GM13976 (cell line): Measurements from ENCODE around the gene NKTR.

ENCODE experiments used
- DNase-seq: peaks from one replicate; pipeline ENCODE4 v3.0.0; 2012; ENCODE audit warnings: low spot score
- CTCF ChIP-seq: IDR thresholded peaks from 2 replicates; pipeline ENCODE4 v1.5.1; 2012; ENCODE audit warnings: borderline replicate concordance, mild to moderate bottlenecking; ENCODE audit not compliant: insufficient read depth; ENCODE audit errors: extremely low read depth, missing control alignments, control extremely low read depth
- in situ Hi-C: fragments of 300-500 bp; cut with MboI; formaldehyde crosslinking; loops from one replicate; pipeline ENCODE4 v1.12.0; 2022; ENCODE audit warnings: low sequenced_read_pairs, mixed read lengths, inconsistent platforms; ENCODE audit not compliant: unreplicated experiment

NKTR gene

GRCh38 chr3:42688016-42688415, 87.5 kb downstream of the NKTR start:
- in situ Hi-C loops = no loop called here
- TF ChIP-seq CTCF = no peak
- no peak for DNase-seq

DNA sequence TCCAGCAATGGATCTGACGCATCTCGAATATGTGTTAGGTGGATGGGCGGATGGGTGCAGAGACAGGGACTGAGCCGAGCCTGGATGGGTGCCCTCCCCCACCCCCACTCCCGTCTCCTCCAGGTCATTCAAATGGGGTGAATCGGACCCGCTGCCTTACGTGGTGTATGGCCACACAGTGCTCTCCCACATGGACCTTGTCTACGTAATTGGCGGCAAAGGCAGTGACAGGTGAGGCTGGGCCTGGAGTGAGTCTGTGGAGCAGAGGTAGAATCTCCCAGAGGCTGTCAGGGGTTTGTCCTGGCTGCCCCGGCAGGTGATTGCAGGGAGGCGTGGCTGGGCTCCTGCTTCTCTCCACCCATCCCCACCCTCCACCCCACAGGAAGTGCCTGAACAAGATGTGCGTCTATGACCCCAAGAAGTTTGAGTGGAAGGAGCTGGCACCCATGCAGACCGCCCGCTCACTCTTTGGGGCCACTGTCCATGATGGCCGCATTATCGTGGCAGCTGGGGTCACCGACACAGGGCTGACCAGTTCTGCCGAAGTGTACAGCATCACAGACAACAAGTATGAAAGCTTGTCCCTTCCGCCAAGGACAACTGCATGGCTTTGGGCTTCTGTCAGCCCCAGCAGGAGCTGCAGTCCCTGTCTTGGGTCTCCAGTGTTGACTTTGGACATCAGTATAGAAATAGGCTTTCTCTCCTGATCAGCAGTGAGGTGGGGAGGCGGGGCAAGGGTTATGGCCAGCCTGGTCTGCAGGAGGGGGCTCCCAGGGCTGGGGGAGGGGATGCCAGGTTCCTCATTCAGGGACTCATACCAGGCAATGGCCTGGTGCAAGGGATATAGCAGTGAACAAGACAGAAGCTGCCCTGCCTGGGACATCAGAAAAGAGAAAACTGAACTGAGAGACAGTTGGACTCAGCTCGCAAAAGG, 88.3 kb downstream of the NKTR start:
- no peak for TF ChIP-seq CTCF
- no peak for DNase-seq
- in situ Hi-C loops = no loop called here

DNA sequence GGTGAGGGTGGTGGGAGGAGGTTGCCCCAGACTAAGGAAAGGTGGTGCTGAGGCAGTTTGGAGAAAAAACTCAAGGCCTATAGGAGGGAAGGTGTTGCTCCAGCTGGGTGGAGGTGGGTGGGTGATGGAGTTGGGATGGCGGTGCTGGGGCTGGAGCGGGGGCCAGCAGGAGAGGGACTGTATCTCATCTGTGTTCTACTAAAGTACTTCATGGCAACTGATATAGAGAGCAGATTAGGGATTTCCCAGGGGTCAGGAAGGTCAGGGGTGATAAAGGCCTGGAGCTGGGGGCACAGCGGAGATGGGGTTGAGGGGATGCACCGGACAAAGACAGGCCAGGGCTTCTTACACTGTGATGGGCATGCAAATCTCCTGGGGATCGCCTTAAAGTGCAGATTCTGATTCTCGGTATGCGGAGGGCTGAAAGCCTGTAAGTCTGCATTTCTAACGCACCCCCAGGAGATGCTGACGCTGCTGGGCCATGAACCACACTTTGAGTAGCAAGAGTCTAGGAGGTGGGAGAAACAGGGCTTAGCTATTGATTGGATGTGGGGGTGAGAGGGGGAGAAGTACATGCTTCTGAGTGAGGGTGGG, 89.0 kb downstream of the NKTR start:
- in situ Hi-C loops = no loop called here
- no peak for DNase-seq
- no peak for TF ChIP-seq CTCF

DNA sequence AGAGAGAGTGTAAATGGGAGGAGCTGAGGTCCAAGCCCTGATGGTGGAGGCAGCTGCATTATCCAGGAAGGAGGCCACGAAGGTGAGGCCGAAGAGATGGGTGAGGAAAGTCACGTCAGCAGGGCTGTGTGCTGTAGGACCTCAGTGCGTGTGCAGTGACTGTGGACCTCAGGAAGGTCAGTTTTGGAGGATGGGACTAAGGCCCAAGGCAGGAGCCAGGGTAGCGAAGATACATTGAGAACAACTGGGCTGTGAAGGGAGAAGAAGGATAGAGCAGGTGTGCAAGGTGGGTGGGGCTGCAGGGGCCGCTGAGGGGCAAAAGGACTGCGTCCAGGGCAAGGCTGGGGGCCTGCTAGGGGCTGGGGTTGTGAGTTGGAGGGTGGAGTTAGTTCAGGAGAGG, 89.7 kb downstream of the NKTR start:
- no peak for TF ChIP-seq CTCF
- no peak for DNase-seq
- in situ Hi-C loops = no loop called here

- in situ Hi-C loops = no loop called here
- no peak for TF ChIP-seq CTCF
- no peak for DNase-seq
Measured at GRCh38 chr3:42690766-42691680, 90.5 kb downstream of the NKTR start.
